ENCODE results near the gene UBE3A. TPM values are rescaled to one million over a fixed set of nuclear protein-coding genes. Genes with fewer than 3 reads are reported as not detected.

Gene UBE3A
- total and polyA plus RNA-seq, 10 of the 15 experiments (the other 5 are each of a cell fraction or from before 2014, with no cell fraction given): 29.4 to 82.9 (median 58.7) TPM

GRCh38 chr15:25401501-25401900 is 37.3 kb downstream of the UBE3A start:
- ATAC-seq: no peak
- RAD21 ChIA-PET (ENCODE audit: unreplicated experiment): interaction anchor here (0.9 to 1.5 kb wide), 3 partner anchors 14 to 32 kb away, joined by 3 to 4 read pairs (median 4); no protein-coding TSS in a partner anchor
- intact Hi-C loops (cut with micrococcal nuclease; ENCODE audit: unreplicated experiment) (loop anchor here (5.0 kb wide), 1 partner anchor 36 kb away; the partner anchor contains the start of gene UBE3A), in situ Hi-C loops (cut with MboI) (no loop called here)
- Histone ChIP-seq H3K27ac (ENCODE audit: control insufficient read depth, insufficient read depth) (no peak overlapping the region), H3K4me1 (ENCODE audit: control insufficient read depth, insufficient read depth, low read length) (no peaks in the 10 kb centered on the region), H3K4me3 (no peak overlapping the region), H3K4me2 (ENCODE audit: control insufficient read depth, insufficient read depth) (no peak overlapping the region), H3K36me3 (ENCODE audit: control insufficient read depth in 2 of 2, insufficient read depth in 2 of 2, low read length in 1 of 2) (peaks cover 7 to 31% of the 10 kb centered on the region in 2 experiments), H4K20me1 (ENCODE audit: control insufficient read depth, insufficient read depth) (no peaks in the 10 kb centered on the region), H3K9ac (ENCODE audit: control insufficient read depth, insufficient read depth, low read length) (no peak overlapping the region), H3K9me3 (replicated peaks; ENCODE audit: control insufficient read depth, insufficient read depth, low read length) (peaks cover 13% of the 10 kb centered on the region), H3K79me2 (ENCODE audit: control insufficient read depth, insufficient read depth, low read length) (peaks cover 1% of the 10 kb centered on the region), H3K27me3 (replicated peaks in 1 of 2; ENCODE audit: control insufficient read depth in 2 of 2, insufficient read depth in 2 of 2, low read length in 1 of 2) (no peaks in the 10 kb centered on the region), H2AFZ (ENCODE audit: control insufficient read depth, low read depth, low read length) (no peak overlapping the region)
- POLR2A ChIA-PET: no interaction called here
- DNase-seq (ENCODE audit: low read depth, low spot score): no peak
- no peak for FAIRE-seq
- SMC1A ChIA-PET (ENCODE audit: uncharacterized antibody, unreplicated experiment): interaction anchor here (0.7 to 1.7 kb wide), 5 partner anchors 15 to 38 kb away, joined by 3 to 7 read pairs (median 3); no protein-coding TSS in a partner anchor
- TF ChIP-seq PRDM15 (CRISPR knock-in tag; IDR thresholded peaks at IDR 0.05) (no peak), IRF4 (IDR thresholded peaks at IDR 0.05; ENCODE audit: low read depth, low read length) (no peak), CEBPB (IDR thresholded peaks at IDR 0.05; ENCODE audit: borderline replicate concordance in 1 of 2, low read depth in 2 of 2, low read length in 2 of 2) (no peak), E2F4 (IDR thresholded peaks at IDR 0.05; ENCODE audit: low read depth, low read length) (no peak)
- no TSS peak for BruUV-seq (replicated peaks)
- CTCF ChIA-PET: no interaction called here

Measured in GM12878 (cell line).